NCI-H2227 (cell line): ENCODE results near the gene CCDC171.
"Not testable (repeated sequence)": the region's sequence is repeated elsewhere in the genome, so short reads cannot be mapped to it uniquely, and the experiment has no call there.

Experiments
- DNase-seq: peaks from one replicate; lab custom pipeline; 2025; ENCODE audit not compliant: unreplicated experiment; lab: John Stamatoyannopoulos, UW

Gene CCDC171

GRCh38 chr9:15693701-15694100 is 140.9 kb downstream of the CCDC171 start:
- no peak for DNase-seq

- no peak for DNase-seq
These were observed 144.1 kb downstream of the CCDC171 start for GRCh38 chr9:15696979-15697378.

- DNase-seq, result no peak
These were observed 144.6 kb downstream of the CCDC171 start for GRCh38 chr9:15697446-15697851.

DNA sequence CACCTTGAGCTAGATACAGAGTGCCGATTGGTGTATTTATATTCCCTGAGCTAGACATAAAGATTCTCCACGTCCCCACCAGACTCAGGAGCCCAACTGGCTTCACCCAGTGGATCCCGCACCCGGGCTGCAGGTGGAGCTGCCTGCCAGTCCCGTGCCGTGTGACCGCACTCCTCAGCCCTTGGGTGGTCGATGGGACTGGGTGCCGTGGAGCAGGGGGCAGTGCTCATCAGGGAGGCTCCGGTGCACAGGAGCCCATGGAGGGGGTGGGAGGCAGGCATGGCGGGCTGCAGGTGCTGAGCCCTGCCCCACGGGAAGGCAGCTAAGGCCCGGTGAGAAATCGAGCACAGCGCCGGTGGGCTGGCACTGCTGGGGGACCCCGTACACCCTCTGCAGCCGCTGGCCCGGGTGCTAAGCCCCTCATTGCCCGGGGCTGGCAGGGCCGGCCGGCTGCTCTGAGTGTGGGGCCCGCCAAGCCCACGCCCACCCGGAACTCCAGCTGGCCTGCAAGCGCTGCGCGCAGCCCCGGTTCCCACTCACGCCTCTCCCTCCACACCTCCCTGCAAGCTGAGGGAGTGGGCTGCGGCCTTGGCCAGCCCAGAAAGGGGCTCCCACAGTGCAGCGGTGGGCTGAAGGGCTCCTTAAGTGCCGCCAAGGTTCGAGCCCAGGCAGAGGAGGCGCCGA is 147.2 kb downstream of the CCDC171 start:
- DNase-seq, result not testable (repeated sequence)

DNA sequence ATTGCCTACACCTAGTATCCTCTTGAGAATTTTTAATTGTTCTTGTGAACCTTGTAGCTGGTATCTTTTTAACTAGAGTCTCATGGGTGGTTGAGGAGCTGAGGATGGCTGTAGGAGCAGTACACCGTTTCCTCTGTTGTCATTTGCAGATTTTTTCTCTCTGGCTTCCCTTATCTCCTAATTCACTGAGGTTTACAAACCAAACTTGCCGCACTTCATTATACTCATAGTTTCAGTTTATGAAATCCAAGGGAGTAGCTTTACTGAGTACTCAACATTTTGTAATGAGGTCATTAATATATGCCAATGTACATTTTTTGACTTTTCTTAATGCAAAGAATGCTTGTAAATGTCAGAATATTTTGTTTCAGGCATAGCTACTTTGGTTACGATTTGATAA is 154.2 kb downstream of the CCDC171 start:
- DNase-seq, result no peak

GRCh38 chr9:15711531-15711930 is 158.7 kb downstream of the CCDC171 start:
- DNase-seq, result no peak

DNA sequence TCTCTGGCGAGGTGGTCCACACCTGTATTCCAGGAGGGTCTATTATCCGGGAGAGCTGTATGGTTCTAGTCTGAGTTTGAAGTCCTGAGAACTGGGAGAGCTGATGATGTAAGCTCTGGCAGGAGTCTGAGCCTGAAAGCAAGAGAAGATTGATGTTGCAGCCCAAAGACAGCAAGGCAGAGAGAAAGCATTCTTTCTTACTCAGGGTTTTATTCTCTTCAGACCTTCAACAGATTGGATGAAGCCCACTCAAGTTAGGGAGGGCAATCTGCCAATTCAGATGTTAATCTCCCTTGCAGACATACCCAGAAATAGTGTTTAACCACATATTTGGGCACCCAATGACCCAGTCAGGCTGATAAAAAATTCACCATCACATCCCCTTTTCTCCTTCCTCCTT is 159.1 kb downstream of the CCDC171 start:
- no peak for DNase-seq

DNA sequence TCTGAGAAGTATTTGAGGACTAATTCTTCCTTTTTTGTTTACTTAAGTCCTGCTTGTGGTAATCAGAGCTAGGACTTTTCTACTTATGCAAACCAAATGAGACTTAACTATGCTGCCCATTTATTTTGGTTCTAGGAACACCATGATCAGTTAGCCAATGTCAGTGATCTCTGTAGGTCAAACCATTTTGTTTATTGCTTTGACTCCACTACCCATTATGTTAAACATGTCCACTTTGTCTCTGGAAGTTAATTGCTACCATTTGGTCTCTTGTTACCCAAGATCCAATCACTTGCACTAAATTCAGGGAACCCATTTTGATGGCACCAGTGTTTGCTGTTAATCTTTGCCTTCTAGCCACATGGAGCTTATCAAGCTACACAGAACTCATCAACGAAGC is 161.9 kb downstream of the CCDC171 start:
- DNase-seq, result no peak

- no peak for DNase-seq
These were observed 164.6 kb downstream of the CCDC171 start for GRCh38 chr9:15717290-15717967.

- no peak for DNase-seq
These were observed 165.6 kb downstream of the CCDC171 start for GRCh38 chr9:15718423-15718822.

DNA sequence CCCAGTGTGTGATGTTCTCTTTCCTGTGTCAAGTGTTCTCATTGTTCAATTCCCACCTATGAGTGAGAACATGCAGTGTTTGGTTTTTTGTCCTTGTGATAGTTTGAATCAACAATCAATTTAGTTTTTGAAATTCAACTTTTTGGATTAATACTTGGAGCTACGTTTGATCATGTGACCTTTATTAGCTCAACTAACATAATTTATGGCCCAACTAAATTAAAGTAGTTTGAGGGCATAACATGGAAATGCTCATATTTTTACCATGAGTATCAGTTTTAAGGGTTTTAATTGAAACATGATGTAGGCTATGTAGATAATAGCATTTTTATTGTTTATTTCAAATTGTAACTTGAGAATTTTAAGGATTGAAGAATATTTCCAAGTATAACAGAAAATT is 168.0 kb downstream of the CCDC171 start:
- DNase-seq, result no peak

DNA sequence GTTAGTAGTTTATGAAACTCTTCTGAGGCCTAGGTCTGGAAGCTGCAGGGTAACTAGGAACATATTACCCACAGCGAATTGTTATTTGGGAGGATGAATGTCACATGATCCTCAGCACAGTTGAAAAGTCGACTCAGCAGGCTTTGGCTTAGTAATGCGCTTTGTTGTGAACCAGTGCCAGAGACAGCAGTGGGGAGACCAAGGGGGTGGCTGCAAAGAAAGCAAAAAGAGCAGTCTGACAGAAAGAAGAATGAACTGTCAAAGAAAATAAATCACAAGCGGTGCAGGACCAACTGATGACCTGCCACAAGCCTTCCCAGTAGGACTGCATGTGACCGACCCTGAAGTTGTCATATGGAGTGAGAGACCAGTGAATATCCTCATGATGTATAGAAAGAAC is 170.0 kb downstream of the CCDC171 start:
- no peak for DNase-seq

DNA sequence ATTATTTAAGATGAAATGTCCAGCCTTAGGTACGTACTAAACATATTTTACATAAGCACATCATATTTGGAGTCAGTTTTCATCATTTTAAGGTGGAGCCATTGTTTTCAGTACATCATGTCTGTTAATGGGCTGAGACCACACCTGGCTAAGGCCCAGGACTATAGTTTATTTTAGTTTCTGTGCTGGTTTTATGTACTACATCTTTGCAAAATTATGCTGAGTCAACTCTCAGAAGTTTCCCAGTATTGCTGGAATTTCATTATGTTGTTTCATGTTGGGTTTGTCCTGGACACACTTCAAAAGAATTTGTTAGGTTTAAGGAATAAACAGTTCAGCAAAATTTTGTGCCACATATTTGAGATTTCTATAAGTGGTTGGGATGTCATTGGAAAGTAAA is 171.2 kb downstream of the CCDC171 start:
- DNase-seq, result no peak

DNA sequence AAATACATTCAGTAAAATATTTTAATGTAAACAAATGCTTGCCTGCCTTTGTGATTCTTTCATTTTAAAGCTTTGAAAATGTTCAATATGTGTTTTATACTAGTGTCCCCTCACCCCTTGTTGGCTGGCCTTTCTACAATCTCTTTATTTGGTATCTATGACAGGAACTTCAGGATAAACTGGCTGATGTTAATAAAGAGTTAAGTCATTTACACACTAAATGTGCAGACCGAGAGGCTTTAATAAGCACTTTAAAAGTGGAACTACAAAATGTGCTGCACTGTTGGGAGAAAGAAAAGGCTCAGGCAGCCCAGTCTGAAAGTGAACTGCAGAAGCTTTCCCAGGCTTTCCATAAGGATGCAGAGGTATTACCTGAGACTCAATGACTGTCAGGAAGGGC is 171.8 kb downstream of the CCDC171 start:
- DNase-seq, result no peak

GRCh38 chr9:15725953-15726352 is 173.1 kb downstream of the CCDC171 start:
- no peak for DNase-seq

DNA sequence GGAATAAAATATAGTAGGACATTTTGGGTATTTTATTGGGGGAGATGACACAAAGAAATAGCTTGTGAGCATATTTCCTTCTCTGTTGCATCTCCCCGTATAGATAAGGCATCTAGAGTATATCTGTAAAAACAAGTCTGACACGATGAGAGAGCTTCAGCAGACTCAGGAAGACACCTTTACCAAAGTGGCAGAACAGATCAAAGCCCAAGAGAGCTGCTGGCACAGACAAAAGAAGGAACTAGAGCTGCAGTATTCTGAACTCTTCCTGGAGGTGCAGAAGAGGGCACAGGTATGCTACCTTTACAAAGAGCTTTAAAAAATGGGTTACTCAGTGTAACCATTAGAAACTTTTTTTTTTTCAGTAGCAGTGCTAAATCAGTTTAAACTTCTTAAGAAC is 176.7 kb downstream of the CCDC171 start:
- DNase-seq, result no peak

GRCh38 chr9:15735083-15735857 is 182.4 kb downstream of the CCDC171 start:
- DNase-seq, result no peak

DNA sequence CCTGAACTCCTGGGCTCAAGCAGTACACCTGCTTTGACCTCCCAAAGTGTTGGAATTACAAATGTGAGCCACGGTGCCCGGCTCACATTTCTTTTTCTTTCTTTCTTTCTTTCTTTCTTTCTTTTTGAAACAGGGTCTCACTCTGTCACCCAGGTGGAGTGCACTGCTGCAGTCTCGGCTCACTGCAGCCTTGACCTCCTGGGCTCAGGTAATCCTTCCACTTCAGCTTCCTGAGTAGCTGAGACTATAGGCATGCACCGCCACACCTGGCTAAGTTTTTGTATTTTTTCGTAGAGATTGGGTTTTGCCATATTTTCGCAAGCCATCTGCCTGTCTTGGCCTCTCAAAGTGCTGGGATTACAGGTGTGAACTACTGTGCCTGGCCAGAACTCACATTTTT is 183.7 kb downstream of the CCDC171 start:
- no peak for DNase-seq

DNA sequence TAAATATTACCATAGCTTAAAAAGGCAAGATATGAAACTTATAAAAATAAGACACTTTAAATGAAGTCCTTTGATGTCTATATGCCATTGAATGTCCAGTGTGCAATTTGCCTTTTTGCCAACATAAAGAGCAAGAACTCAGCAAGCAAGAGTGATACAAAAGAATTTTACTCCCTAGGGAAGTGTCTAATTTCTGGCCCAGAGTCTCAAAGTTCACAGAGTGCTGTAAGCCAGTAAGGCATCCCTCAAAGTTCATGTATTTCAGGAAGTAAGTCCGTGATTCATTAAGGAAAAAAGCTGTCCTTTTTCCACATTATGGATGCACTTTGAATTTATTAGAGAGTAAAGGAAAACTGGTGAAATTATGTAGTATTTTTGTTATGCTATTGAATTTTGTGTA is 185.2 kb downstream of the CCDC171 start:
- DNase-seq, result no peak

GRCh38 chr9:15741015-15741414 is 188.2 kb downstream of the CCDC171 start:
- DNase-seq, result no peak

DNA sequence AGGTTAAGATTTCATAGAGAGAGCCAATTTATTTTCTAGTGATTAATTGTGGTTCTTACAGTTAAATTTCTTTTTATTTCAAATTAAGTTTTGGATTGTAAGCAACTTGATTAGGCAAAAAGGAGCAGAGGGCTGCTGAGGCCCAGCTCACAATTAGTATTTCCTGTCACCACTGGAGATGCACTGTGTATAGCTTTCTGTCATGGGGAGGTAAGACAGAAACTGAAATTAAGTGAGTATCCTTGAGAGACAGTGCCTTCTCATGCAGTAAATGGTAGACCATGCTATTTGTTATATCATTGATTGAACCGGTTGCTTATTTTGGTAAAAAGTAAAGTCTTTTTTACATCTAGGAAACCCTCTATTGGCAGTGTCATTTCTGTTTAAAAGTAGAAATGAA is 190.7 kb downstream of the CCDC171 start:
- no peak for DNase-seq

- DNase-seq, result no peak
These were observed 191.4 kb downstream of the CCDC171 start for GRCh38 chr9:15744196-15744595.
